ENCODE data around the gene CCDC12. TPM values are rescaled to one million over a fixed set of nuclear protein-coding genes. Genes with fewer than 3 reads are reported as not detected.

Gene CCDC12
- total RNA-seq, 1 experiment from 2014 or later: 44.2 TPM

DNA sequence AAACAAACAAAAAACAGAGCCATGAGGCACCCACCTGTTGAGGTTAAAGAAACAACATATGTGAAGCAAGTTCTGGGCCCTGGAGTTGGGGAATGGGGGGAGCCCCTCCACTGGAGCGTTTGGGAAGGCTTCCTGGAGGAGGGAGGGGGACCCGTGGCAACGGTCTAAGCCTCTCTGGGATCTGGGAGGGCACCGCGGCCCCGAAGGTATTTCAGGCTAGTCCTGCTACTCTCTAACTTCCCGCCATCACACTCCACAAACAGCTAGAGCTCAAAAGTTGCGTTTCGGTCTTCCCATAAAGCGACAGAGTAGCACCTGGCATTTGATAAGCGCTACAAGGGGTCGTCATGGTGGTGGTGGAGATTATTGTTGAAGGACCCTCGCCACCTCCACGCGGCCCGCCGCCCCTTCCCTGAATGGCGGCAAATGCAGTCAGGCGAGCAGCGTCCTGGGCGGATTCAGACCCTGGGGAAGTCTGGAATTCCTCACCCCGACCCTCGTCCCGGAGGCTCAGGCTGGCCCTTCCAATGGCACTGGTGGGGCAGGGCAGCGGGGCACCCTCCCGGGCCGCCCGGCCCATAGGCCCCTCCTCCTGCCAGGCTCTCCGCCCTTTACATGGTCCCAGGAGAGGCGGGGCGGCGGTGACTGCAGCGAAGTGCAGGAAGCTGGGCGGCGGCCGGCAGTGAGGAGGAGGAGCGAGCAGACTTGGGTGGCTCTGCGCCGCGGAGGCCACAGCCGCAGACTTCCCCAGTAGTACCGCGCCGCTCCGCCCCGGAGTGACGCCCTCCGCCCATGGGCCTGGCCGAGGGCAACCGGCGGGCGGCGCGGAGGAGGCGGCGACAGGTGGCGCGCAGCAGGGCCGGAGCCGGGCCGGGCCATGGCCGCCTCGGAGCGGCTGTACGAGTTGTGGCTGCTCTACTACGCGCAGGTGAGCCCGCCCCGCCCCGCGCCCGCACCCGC lies 2.7 kb upstream of the CCDC12 start, which contains the start of gene NBEAL2:
Gene NBEAL2 (plus strand): TSS at position 682 of the 960 bp plus-strand sequence. CDS start 196 bp downstream, at position 878.
- TSS peak; percentile 33 for BruUV-seq (replicated peaks)
- intact Hi-C loops (cut with micrococcal nuclease): no loop called here
- ATAC-seq (peak; percentile 80), DNase-seq (peak; percentile 94)
- H3K4me2 ChIP-seq (ENCODE audit: low read length): peak within 1 kb of the TSS; percentile 100
- peaks cover 43% of the 10 kb centered on the region for H3K4me1 ChIP-seq (ENCODE audit: insufficient read depth, low read length)
- H3K27ac ChIP-seq (ENCODE audit: low read length): peak within 1 kb of the TSS; percentile 40
- ChIA-PET CTCF (interaction anchor here (0.6 to 1.1 kb wide), 2 partner anchors 14 to 70 kb away, joined by 3 read pairs; no protein-coding TSS in a partner anchor), POLR2A (ENCODE audit: unreplicated experiment) (interaction anchor here (0.8 to 1.0 kb wide), 2 partner anchors 44 to 881 kb away, joined by 5 read pairs; no protein-coding TSS in a partner anchor)
- H3K9ac ChIP-seq (ENCODE audit: low read length): peak within 1 kb of the TSS; percentile 87
- no peaks in the 10 kb centered on the region for H3F3A ChIP-seq (ENCODE audit: low read length, unreplicated experiment)
- peak within 1 kb of the TSS; percentile 93 for H3K4me3 ChIP-seq (ENCODE audit: low read length)
- no peaks in the 10 kb centered on the region for H3K36me3 ChIP-seq (ENCODE audit: low read depth, low read length)
- peaks cover 61% of the 10 kb centered on the region for H3K79me2 ChIP-seq (ENCODE audit: low read length)
- TF ChIP-seq EZH2 (IDR thresholded peaks at IDR 0.05; ENCODE audit: low read length, unreplicated experiment) (no peak), EZH2phosphoT487 (IDR thresholded peaks at IDR 0.05; ENCODE audit: borderline replicate concordance, low read length) (no peak), CTCF (conservative IDR thresholded peaks at IDR 0.05; ENCODE audit: low read depth, low read length) (no peak)
- H4K20me1 ChIP-seq (ENCODE audit: low read length): peaks cover 10% of the 10 kb centered on the region
- H3K9me2 ChIP-seq (replicated peaks; ENCODE audit: low read length): no peaks in the 10 kb centered on the region
- H2AFZ ChIP-seq (ENCODE audit: low read length): peak within 1 kb of the TSS; percentile 99
- H3K27me3 ChIP-seq (ENCODE audit: low read length): no peaks in the 10 kb centered on the region
- H3K9me3 ChIP-seq (ENCODE audit: low read length): no peaks in the 10 kb centered on the region

DNA sequence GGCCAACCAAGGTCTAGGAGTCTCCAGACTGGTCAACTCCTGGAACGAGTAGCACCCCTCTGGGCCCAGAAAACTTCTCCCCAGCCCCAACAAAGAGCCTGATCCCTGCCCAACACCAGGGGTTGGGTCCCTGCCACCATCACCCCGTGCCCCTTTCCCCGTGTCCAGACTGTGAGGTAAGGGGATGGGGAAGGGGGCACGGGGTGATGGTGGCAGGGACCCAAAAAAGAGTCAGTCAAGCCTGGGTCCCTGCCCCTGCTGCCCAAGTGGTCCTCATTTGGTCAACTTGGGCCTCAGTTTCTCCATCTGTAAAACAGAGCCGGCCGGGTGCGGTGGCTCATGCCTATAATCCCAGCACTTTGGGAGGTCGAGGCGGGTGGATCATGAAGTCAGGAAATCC lies 1.8 kb upstream of the CCDC12 start:
- Histone ChIP-seq H3F3A (ENCODE audit: low read length, unreplicated experiment) (no peaks in the 10 kb centered on the region), H3K36me3 (ENCODE audit: low read depth, low read length) (0 out of 2 replicates have a peak, but pooled peaks cover 3% of the 10 kb centered on the region), H3K9me2 (replicated peaks; ENCODE audit: low read length) (no peaks in the 10 kb centered on the region), H3K9ac (ENCODE audit: low read length) (no peak overlapping the region), H3K4me3 (ENCODE audit: low read length) (no peak overlapping the region), H3K4me1 (ENCODE audit: insufficient read depth, low read length) (peaks cover 43% of the 10 kb centered on the region), H3K79me2 (ENCODE audit: low read length) (peaks cover 65% of the 10 kb centered on the region), H2AFZ (ENCODE audit: low read length) (no peak overlapping the region), H3K27ac (ENCODE audit: low read length) (no peak overlapping the region), H3K4me2 (ENCODE audit: low read length) (no peak overlapping the region), H4K20me1 (ENCODE audit: low read length) (peaks cover 17% of the 10 kb centered on the region), H3K9me3 (ENCODE audit: low read length) (no peaks in the 10 kb centered on the region), H3K27me3 (ENCODE audit: low read length) (no peaks in the 10 kb centered on the region)
- no peak for ATAC-seq
- DNase-seq: no peak
- POLR2A ChIA-PET (ENCODE audit: unreplicated experiment): no interaction called here
- TF ChIP-seq EZH2phosphoT487 (IDR thresholded peaks at IDR 0.05; ENCODE audit: borderline replicate concordance, low read length) (no peak), EZH2 (IDR thresholded peaks at IDR 0.05; ENCODE audit: low read length, unreplicated experiment) (no peak), CTCF (conservative IDR thresholded peaks at IDR 0.05; ENCODE audit: low read depth, low read length) (no peak)
- no TSS peak for BruUV-seq (replicated peaks)
- CTCF ChIA-PET: no interaction called here
- intact Hi-C loops (cut with micrococcal nuclease): no loop called here
